Mesenchymal stem cell (in vitro differentiated cells and primary cell): Measurements from ENCODE around the gene ASB18.

Experiments used
- DNase-seq: peaks from one replicate; pipeline ENCODE4 v3.0.0-alpha.2; 2013
- H2AFZ ChIP-seq: one replicate; pipeline ENCODE4 v1.6.1; 2013; ENCODE audit warnings: low read depth, mild to moderate bottlenecking, control low read depth, inconsistent platforms, low read length, moderate library complexity
- H2AK5ac ChIP-seq: 2 replicates; pipeline ENCODE4 v1.6.1; 2013; ENCODE audit warnings: low read length, moderate library complexity, mild to moderate bottlenecking, inconsistent platforms; ENCODE audit not compliant: severe bottlenecking
- H2BK120ac ChIP-seq: one replicate; pipeline ENCODE4 v1.6.1; 2013; ENCODE audit warnings: low read depth, mild to moderate bottlenecking, inconsistent platforms, low read length, moderate library complexity
- H2BK12ac ChIP-seq, 2 experiments: one replicate each; pipeline ENCODE4 v1.6.1; 2013; ENCODE audit warnings: inconsistent platforms in 2 of 2, low read length in 2 of 2, mild to moderate bottlenecking in 2 of 2, moderate library complexity in 2 of 2, control low read depth in 1 of 2
- H2BK15ac ChIP-seq: one replicate; pipeline ENCODE4 v1.6.1; 2013; ENCODE audit warnings: mild to moderate bottlenecking, low read depth, inconsistent platforms; ENCODE audit not compliant: poor library complexity, severe bottlenecking
- H2BK5ac ChIP-seq: 2 replicates; pipeline ENCODE4 v1.6.1; 2013; ENCODE audit warnings: low read depth, mild to moderate bottlenecking, low read length, control low read depth, inconsistent platforms; ENCODE audit not compliant: poor library complexity, severe bottlenecking
- H3K14ac ChIP-seq, 2 experiments: one replicate each; pipeline ENCODE4 v1.6.1; 2013; ENCODE audit warnings: inconsistent platforms in 2 of 2, low read length in 2 of 2, control low read depth in 1 of 2, mild to moderate bottlenecking in 1 of 2, moderate library complexity in 1 of 2
- H3K18ac ChIP-seq, 2 experiments: one replicate each; pipeline ENCODE4 v1.6.1; 2013; ENCODE audit warnings: inconsistent platforms in 2 of 2, low read length in 2 of 2, control low read depth in 1 of 2, low read depth in 1 of 2, mild to moderate bottlenecking in 1 of 2
- H3K23ac ChIP-seq, 2 experiments: one replicate each; pipeline ENCODE4 v1.6.1; 2013; ENCODE audit warnings: inconsistent platforms in 2 of 2, low read length in 2 of 2, mild to moderate bottlenecking in 2 of 2, moderate library complexity in 2 of 2, control low read depth in 1 of 2
- H3K27ac ChIP-seq: 2 replicates; pipeline ENCODE4 v1.5.1; 2013; ENCODE audit warnings: mild to moderate bottlenecking, moderate library complexity, low read length, control low read depth, inconsistent platforms; ENCODE audit not compliant: poor library complexity, severe bottlenecking
- H3K27me3 ChIP-seq, 2 experiments: 2 replicates each; pipeline versions ENCODE4 v1.6.1 to v1.7.0; 2013; ENCODE audit warnings: low read length in 2 of 2, mild to moderate bottlenecking in 2 of 2, moderate library complexity in 2 of 2, control low read depth in 1 of 2, inconsistent platforms in 1 of 2; ENCODE audit not compliant: control insufficient read depth in 1 of 2, insufficient read depth in 1 of 2
- H3K36me3 ChIP-seq, 2 experiments: 2 replicates each; pipeline versions ENCODE4 v1.6.1 to v1.7.0; 2013; ENCODE audit warnings: low read length in 2 of 2, control low read depth in 1 of 2, inconsistent platforms in 1 of 2, low read depth in 1 of 2, mild to moderate bottlenecking in 1 of 2; ENCODE audit not compliant: insufficient read depth in 2 of 2, control insufficient read depth in 1 of 2
- H3K4ac ChIP-seq, 2 experiments: one replicate each; pipeline ENCODE4 v1.6.1; 2013; ENCODE audit warnings: inconsistent platforms in 2 of 2, low read length in 2 of 2, mild to moderate bottlenecking in 2 of 2, moderate library complexity in 2 of 2, control low read depth in 1 of 2, low read depth in 1 of 2
- H3K4me1 ChIP-seq: 2 replicates; pipeline ENCODE4 v1.6.1; 2013; ENCODE audit warnings: low read depth, low read length, control low read depth; ENCODE audit not compliant: control insufficient read depth, insufficient read depth
- H3K4me2 ChIP-seq: 2 replicates; pipeline ENCODE4 v1.6.1; 2013; ENCODE audit warnings: low read length, mild to moderate bottlenecking, inconsistent platforms; ENCODE audit not compliant: poor library complexity, severe bottlenecking
- H3K4me3 ChIP-seq, 2 experiments: 2 replicates each; pipeline versions ENCODE4 v1.5.1 to v1.7.0; 2013; ENCODE audit warnings: low read length in 2 of 2, mild to moderate bottlenecking in 2 of 2, control low read depth in 1 of 2, low read depth in 1 of 2; ENCODE audit not compliant: insufficient read depth in 1 of 2
- H3K79me1 ChIP-seq: replicated peaks from 2 replicates; pipeline ENCODE4 v1.6.1; 2013; ENCODE audit warnings: mild to moderate bottlenecking, control low read depth, low read length, inconsistent platforms; ENCODE audit not compliant: poor library complexity, severe bottlenecking
- H3K9ac ChIP-seq: 2 replicates; pipeline ENCODE4 v1.7.0; 2013; ENCODE audit warnings: mild to moderate bottlenecking, low read length, moderate library complexity
- H3K9me3 ChIP-seq: 2 replicates; pipeline ENCODE4 v1.7.0; 2013; ENCODE audit warnings: mild to moderate bottlenecking, low read length; ENCODE audit not compliant: control insufficient read depth
- H4K8ac ChIP-seq: one replicate; pipeline ENCODE4 v1.6.1; 2013; ENCODE audit warnings: inconsistent platforms, mild to moderate bottlenecking, low read length, moderate library complexity
- H4K91ac ChIP-seq: one replicate; pipeline ENCODE4 v1.6.1; 2013; ENCODE audit warnings: mild to moderate bottlenecking, low read length, inconsistent platforms
- WGBS: methylation state at CpG from one replicate; pipeline ENCODE4 v1.1.7; 2013; ENCODE audit warnings: mixed read lengths; 5-methylcytosine and 5-hydroxymethylcytosine counted together

The ASB18 gene

GRCh38 chr2:236303935-236304334 is 39.7 kb upstream of the ASB18 start:
- Histone ChIP-seq H2BK120ac (no peak overlapping the region), H2BK12ac (no peak overlapping the region), H3K4ac (no peak overlapping the region), H2AFZ (no peak overlapping the region), H3K36me3 (no peaks in the 10 kb centered on the region), H3K23ac (no peak overlapping the region), H2BK15ac (no peak overlapping the region), H3K4me3 (no peak overlapping the region), H4K8ac (no peak overlapping the region), H3K79me1 (no peaks in the 10 kb centered on the region), H3K4me2 (no peak overlapping the region), H3K4me1 (no peaks in the 10 kb centered on the region), H3K9me3 (no peaks in the 10 kb centered on the region), H2BK5ac (no peak overlapping the region), H3K18ac (no peak overlapping the region), H3K27ac (no peak overlapping the region), H3K27me3 (peaks cover 16 to 41% of the 10 kb centered on the region in 2 experiments), H2AK5ac (no peak overlapping the region), H4K91ac (no peak overlapping the region), H3K14ac (no peak overlapping the region), H3K9ac (no peak overlapping the region)
- 84% methylated on average over 2 of the region's 2 CpGs for WGBS
- DNase-seq, result no peak

DNA sequence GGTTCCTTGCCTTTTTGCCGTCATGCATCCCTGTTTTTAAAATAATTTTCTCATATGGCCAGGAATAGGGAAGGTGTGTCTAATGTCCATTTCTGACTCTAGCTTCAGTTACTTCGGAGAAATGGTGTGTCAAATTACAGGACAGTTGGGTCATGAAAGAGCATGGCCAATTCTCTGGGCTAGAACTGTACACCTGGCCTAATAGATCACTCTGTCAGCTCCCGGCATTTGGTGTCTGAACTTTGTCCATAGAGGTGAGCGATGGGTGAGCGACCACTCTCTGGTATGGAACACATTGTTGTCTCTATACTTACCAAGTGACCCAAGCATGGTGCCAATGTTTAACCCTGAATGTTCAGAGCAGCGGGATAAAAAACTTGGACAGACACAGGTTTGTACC is 38.3 kb upstream of the ASB18 start:
- no peak overlapping the region for H3K4me3 ChIP-seq
- WGBS, result 87% methylated on average over 6 of the region's 6 CpGs
- H3K9ac ChIP-seq, result no peak overlapping the region
- H3K36me3 ChIP-seq, result no peaks in the 10 kb centered on the region
- no peaks in the 10 kb centered on the region for H3K79me1 ChIP-seq
- H3K9me3 ChIP-seq, result no peaks in the 10 kb centered on the region
- H3K4me2 ChIP-seq, result no peak overlapping the region
- H3K27me3 ChIP-seq, result peaks cover 16 to 37% of the 10 kb centered on the region in 2 experiments
- H3K14ac ChIP-seq, result no peak overlapping the region
- no peak overlapping the region for H3K23ac ChIP-seq
- no peak overlapping the region for H2AK5ac ChIP-seq
- H4K8ac ChIP-seq, result no peak overlapping the region
- H4K91ac ChIP-seq, result no peak overlapping the region
- no peak overlapping the region for H3K27ac ChIP-seq
- no peaks in the 10 kb centered on the region for H3K4me1 ChIP-seq
- no peak overlapping the region for H2BK12ac ChIP-seq
- no peak overlapping the region for H3K4ac ChIP-seq
- no peak overlapping the region for H2BK5ac ChIP-seq
- no peak overlapping the region for H3K18ac ChIP-seq
- no peak overlapping the region for H2BK120ac ChIP-seq
- no peak overlapping the region for H2AFZ ChIP-seq
- DNase-seq, result no peak
- no peak overlapping the region for H2BK15ac ChIP-seq

- H3K27ac ChIP-seq, result no peak overlapping the region
- no peak overlapping the region for H3K4me2 ChIP-seq
- no peak overlapping the region for H2AFZ ChIP-seq
- H3K4ac ChIP-seq, result no peak overlapping the region
- H2BK12ac ChIP-seq, result no peak overlapping the region
- H3K23ac ChIP-seq, result no peak overlapping the region
- no peak overlapping the region for H4K91ac ChIP-seq
- 78% methylated on average over 11 of the region's 11 CpGs for WGBS
- H2BK120ac ChIP-seq, result no peak overlapping the region
- H2BK15ac ChIP-seq, result no peak overlapping the region
- no peak overlapping the region for H3K9ac ChIP-seq
- no peaks in the 10 kb centered on the region for H3K9me3 ChIP-seq
- no peak overlapping the region for H4K8ac ChIP-seq
- peaks cover 4 to 29% of the 10 kb centered on the region in 2 experiments for H3K27me3 ChIP-seq
- H2AK5ac ChIP-seq, result no peak overlapping the region
- no peaks in the 10 kb centered on the region for H3K36me3 ChIP-seq
- H3K79me1 ChIP-seq, result no peaks in the 10 kb centered on the region
- no peak overlapping the region for H2BK5ac ChIP-seq
- DNase-seq, result no peak
- H3K4me3 ChIP-seq, result no peak overlapping the region
- H3K18ac ChIP-seq, result no peak overlapping the region
- no peak overlapping the region for H3K14ac ChIP-seq
- no peaks in the 10 kb centered on the region for H3K4me1 ChIP-seq
Observed at GRCh38 chr2:236298924-236299475, 34.8 kb upstream of the ASB18 start.

DNA sequence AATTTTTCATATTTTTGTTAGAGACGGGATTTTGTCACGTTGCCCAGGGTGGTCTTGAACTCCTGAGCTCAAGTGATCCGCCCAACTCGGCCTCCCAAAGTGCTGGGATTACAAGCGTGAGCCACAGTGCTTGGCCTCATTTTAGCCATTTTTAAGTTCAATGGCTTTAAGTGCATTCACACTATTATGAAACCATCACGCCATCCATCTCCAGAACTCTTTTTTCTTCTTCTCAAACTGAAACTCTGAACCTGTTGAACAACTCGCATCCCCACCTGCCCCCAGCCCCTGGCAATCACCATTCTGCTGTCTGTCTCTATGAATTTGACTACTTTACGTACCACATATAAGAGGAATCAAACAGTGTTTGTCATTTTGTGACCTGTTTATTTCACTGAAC is 31.3 kb upstream of the ASB18 start:
- H3K18ac ChIP-seq, result no peak overlapping the region
- no peak overlapping the region for H3K9ac ChIP-seq
- no peak overlapping the region for H2BK120ac ChIP-seq
- H3K4me2 ChIP-seq, result no peak overlapping the region
- H2AFZ ChIP-seq, result no peak overlapping the region
- no peak overlapping the region for H4K91ac ChIP-seq
- WGBS, result 87% methylated on average over 8 of the region's 8 CpGs
- H4K8ac ChIP-seq, result no peak overlapping the region
- H3K79me1 ChIP-seq, result no peaks in the 10 kb centered on the region
- H2BK5ac ChIP-seq, result no peak overlapping the region
- no peak overlapping the region for H3K27ac ChIP-seq
- H3K36me3 ChIP-seq, result no peaks in the 10 kb centered on the region
- no peak overlapping the region for H2BK12ac ChIP-seq
- no peak overlapping the region for H3K14ac ChIP-seq
- no peak overlapping the region for H3K23ac ChIP-seq
- no peaks in the 10 kb centered on the region for H3K9me3 ChIP-seq
- no peak overlapping the region for H2AK5ac ChIP-seq
- H3K4me1 ChIP-seq, result no peaks in the 10 kb centered on the region
- no peak overlapping the region for H3K4me3 ChIP-seq
- DNase-seq, result no peak
- H2BK15ac ChIP-seq, result no peak overlapping the region
- H3K4ac ChIP-seq, result no peak overlapping the region
- peaks cover 0 to 40% of the 10 kb centered on the region in 2 experiments for H3K27me3 ChIP-seq
